ENCODE data around the gene WARS2.
"Not testable (repeated sequence)": the region's sequence is repeated elsewhere in the genome, so short reads cannot be mapped to it uniquely, and the experiment has no call there.

WARS2 gene

GRCh38 chr1:119139857-119140176 is 636 bp downstream of the WARS2 start:
- POLR2A ChIA-PET: no interaction called here
- TF ChIP-seq CTCF (IDR thresholded peaks at IDR 0.05; ENCODE audit: control extremely low read depth, extremely low read depth, low read depth, missing control alignments): no peak
- CTCF ChIA-PET: interaction anchor here (1.0 to 2.2 kb wide), 7 partner anchors 8 to 135 kb away, joined by 3 to 7 read pairs (median 5); no protein-coding TSS in a partner anchor
- DNase-seq (ENCODE audit: extremely low spot score): no peak

DNA sequence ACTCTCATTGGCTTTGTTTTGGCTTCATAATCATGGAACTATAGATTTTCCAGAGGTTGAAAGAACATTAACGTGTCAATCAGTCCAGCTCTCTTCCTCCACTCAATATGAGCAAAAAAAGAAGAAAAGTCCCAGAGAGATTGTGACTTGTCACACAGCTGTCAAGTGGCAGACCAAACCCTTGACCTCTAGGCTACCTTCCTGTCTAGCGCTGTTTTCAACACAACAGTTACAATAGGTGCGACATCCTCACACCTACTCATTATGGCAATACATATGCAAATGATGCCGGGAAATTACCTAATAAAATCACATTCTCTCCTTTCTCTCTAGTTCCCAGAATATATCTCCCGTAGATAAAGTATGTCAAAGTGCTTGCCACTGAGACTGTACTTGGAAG is 1.1 kb downstream of the WARS2 start:
- TF ChIP-seq CTCF (IDR thresholded peaks at IDR 0.05; ENCODE audit: control extremely low read depth, extremely low read depth, low read depth, missing control alignments): no peak
- CTCF ChIA-PET: interaction anchor here (1.6 to 2.0 kb wide), 2 partner anchors 9 to 136 kb away, joined by 4 to 6 read pairs; no protein-coding TSS in a partner anchor
- peak; percentile 28 for DNase-seq (ENCODE audit: extremely low spot score)
- POLR2A ChIA-PET: no interaction called here

DNA sequence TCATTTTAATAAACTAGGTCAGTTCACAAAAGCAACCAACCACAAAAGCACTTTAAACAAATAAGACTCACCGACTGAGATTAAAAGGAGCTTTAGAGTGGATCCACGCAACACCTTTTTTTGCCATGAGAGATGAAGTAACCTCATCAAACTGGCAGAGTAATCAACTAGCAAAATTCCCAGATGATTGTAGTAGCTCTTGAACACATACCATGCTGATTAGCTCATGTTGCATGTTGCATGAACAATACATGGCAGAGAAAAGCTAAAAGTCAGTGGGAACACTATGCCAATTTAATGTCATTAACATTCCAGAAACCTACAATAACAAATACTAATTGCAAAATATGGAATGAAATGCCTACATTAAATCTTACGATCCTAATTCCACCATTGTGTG is 4.1 kb downstream of the WARS2 start:
- DNase-seq (ENCODE audit: extremely low spot score): no peak
- no peak for TF ChIP-seq CTCF (IDR thresholded peaks at IDR 0.05; ENCODE audit: control extremely low read depth, extremely low read depth, low read depth, missing control alignments)
- ChIA-PET POLR2A (no interaction called here), CTCF (interaction anchor here (1.1 to 1.8 kb wide), 4 partner anchors 13 to 139 kb away, joined by 4 read pairs; no protein-coding TSS in a partner anchor)

DNA sequence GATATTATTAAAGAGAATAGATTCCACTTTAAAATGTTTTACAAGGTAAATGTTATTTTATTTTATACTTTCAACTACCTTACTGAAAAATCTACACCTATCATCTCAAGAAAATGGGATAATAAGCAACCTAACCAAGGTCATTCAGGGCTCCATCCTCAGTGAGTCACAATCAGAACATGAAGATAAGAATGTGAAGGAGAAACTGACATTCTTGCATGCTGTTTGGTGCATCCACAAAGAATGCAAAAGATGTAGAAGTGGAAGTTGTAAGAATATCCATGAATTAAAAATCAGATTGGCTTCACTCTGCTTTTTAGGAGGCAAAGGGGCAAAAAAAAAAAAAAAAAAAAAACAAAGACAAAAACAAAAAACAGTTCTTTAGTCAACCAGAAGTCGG is 6.5 kb downstream of the WARS2 start:
- DNase-seq (ENCODE audit: extremely low spot score): no peak
- ChIA-PET POLR2A (no interaction called here), CTCF (no interaction called here)
- no peak for TF ChIP-seq CTCF (IDR thresholded peaks at IDR 0.05; ENCODE audit: control extremely low read depth, extremely low read depth, low read depth, missing control alignments)

DNA sequence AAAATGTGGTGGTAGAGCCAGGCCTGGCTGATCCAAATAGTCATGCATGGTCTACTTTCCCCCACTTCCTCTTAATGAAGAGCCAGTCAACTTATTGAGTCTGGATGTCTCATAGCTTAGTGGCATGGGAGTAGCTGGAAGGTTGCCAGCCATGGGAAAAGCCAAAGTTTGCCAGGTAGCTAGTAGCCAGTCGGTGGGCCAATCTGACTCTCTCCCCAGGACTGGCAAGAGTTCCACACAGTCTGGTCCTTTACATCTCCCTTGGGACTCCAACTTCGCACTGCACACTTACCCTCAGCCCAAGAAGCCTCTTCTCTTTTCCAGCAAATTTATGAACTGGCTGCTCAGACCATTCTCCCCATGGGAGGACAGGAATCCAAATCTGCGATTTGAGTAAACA is 8.3 kb downstream of the WARS2 start:
- no peak for DNase-seq (ENCODE audit: extremely low spot score)
- ChIA-PET POLR2A (no interaction called here), CTCF (interaction anchor here (1.2 to 1.8 kb wide), 5 partner anchors 8 to 143 kb away, joined by 3 to 5 read pairs (median 5); partner anchors contain the start of gene WARS2)

GRCh38 chr1:119125874-119126273 is 14.6 kb downstream of the WARS2 start:
- DNase-seq (ENCODE audit: extremely low spot score): no peak
- TF ChIP-seq CTCF (IDR thresholded peaks at IDR 0.05; ENCODE audit: control extremely low read depth, extremely low read depth, low read depth, missing control alignments): no peak
- ChIA-PET CTCF (interaction anchor here (1.2 kb wide), 1 partner anchor 12 kb away, joined by 3 read pairs; no protein-coding TSS in a partner anchor), POLR2A (no interaction called here)

More for the DNA sequence above, 8.3 kb downstream of the WARS2 start:
- no peak for TF ChIP-seq CTCF (IDR thresholded peaks at IDR 0.05; ENCODE audit: control extremely low read depth, extremely low read depth, low read depth, missing control alignments)

GRCh38 chr1:119124764-119125163 is 15.7 kb downstream of the WARS2 start:
- DNase-seq (ENCODE audit: extremely low spot score): no peak
- TF ChIP-seq CTCF (IDR thresholded peaks at IDR 0.05; ENCODE audit: control extremely low read depth, extremely low read depth, low read depth, missing control alignments): no peak
- ChIA-PET POLR2A (no interaction called here), CTCF (no interaction called here)

DNA sequence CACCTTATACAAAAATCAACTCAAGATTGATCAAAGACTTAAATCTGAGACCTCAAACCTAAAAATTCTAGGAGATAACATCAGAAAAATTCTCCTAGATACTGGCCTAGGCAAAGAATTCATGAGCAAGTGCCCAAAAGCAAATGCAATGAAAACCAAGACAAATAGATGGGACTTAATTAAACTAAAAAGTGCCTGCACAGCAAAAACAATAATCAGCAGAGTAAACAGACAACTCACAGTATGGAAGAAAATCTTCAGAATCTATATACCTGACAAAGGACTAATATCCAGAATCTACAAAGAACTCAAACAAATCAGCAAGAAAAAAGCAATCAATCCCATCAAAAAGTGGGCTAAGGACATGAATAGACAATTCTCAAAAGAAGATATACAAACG is 18.6 kb downstream of the WARS2 start:
- DNase-seq (ENCODE audit: extremely low spot score); CTCF ChIA-PET; POLR2A ChIA-PET: not testable (repeated sequence)

Data from GM10248 (cell line).